HG03469 (cell line): ENCODE data around the gene SLC13A4.
"Not testable (repeated sequence)": the region's sequence is repeated elsewhere in the genome, so short reads cannot be mapped to it uniquely, and the experiment has no call there.

Experiments
- ATAC-seq: cut with Tn5 transposase; IDR thresholded peaks from one replicate; pipeline ENCODE4 v1.9.1; 2021; ENCODE audit warnings: mild to moderate bottlenecking, moderate library complexity, moderate number of reproducible peaks; ENCODE audit not compliant: unreplicated experiment

SLC13A4 gene

GRCh38 chr7:135704074-135704473 lies 23.9 kb downstream of the SLC13A4 start:
- no peak for ATAC-seq

GRCh38 chr7:135697276-135698049 lies 30.5 kb downstream of the SLC13A4 start:
- ATAC-seq, result no peak

GRCh38 chr7:135693558-135693957 lies 34.4 kb downstream of the SLC13A4 start:
- ATAC-seq, result no peak

GRCh38 chr7:135692606-135693005 lies 35.4 kb downstream of the SLC13A4 start:
- not testable (repeated sequence) for ATAC-seq

DNA sequence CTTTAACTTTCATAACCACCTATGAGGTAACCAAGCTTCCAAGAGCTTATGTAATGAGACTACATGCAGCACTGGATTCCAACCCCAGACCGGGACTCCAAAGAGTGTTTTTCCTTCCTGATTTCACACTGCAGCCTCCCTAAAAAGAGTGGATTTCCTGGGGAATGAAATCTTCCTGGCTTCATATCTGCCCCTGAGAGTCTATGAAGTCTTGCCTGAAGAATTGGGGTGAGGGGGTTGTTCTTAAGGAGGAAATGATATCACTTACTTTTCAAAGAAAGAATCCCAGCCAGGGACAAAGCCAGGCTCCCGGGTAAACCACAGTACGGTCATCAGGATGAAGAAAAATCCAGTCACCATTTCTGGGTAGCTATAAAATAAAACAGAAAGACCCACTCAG lies 35.9 kb downstream of the SLC13A4 start:
- ATAC-seq, result no peak

DNA sequence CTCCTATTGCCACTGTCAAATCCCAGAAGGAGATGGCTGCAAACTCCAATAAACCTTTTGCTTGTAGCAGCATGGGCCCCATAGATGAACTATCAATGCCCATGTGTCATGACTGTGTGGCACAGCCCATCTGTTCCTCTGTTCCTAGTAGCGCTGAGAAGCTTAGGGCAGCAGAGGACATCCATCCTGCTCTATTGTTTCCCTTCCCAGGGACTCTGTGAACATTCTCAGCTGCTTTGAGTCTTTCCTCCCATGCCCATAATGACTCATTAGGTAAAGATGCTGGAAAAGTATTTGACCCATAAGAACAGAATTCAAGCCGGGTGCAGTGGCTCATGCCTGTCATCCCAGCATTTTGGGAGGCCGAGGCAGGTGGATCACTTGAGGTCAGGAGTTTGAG lies 37.4 kb downstream of the SLC13A4 start:
- ATAC-seq, result no peak

GRCh38 chr7:135687466-135687865 lies 40.5 kb downstream of the SLC13A4 start:
- no peak for ATAC-seq

DNA sequence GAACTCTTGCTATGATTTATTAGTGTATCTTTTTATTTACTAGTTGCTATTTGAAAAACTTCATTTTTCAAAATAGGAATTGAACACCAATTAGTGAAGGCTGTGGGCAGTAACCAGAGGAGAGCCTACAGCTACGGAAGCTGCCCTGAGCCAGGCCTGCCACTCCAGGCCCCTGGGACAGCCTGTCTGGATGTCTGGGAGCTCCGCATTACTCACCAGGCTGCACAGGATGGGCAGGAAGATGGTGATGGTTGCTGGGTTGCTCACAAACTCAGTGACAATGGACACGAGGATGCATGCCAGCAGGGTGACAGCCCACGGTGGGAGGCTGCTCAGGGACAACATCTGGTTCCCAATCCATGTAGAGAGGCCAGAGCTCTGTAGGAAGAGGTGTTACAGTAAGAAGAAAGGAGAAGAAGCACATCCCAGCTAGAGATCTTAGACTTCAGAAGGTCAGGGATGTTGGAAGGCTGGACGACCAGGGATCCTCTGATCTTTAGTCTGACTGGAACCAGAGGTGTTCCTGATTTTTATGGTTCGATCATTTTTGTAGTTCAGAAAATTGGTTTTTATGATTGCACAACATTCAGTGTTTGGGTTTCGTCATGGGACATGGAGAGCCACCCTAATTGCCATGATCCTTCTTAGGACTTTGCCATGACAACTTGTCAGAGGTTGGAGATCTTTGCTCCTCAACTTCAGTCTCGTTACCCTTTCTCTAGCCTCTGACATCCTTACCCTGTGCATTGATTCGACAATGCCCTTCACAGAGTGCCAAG lies 42.5 kb downstream of the SLC13A4 start:
- no peak for ATAC-seq

DNA sequence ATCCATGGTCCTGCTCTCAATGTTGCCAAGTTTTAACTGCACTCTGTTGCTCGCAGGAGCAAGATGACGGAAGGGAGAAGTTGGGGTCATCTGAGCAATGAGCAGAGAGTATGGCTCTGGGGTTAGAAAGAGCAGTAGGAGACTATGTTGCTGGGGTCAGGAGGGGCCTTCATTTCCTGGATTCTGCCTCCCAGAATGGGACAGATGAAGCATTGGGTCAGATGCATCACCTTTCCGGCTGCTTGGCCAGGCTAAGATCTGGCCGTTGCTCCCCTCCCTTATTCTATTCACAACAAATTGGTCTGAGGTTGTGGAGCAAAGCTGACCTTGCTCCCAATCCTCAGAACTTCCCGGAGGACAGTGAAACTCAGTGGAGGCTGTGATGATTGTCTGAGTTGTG lies 43.3 kb downstream of the SLC13A4 start:
- ATAC-seq, result no peak

DNA sequence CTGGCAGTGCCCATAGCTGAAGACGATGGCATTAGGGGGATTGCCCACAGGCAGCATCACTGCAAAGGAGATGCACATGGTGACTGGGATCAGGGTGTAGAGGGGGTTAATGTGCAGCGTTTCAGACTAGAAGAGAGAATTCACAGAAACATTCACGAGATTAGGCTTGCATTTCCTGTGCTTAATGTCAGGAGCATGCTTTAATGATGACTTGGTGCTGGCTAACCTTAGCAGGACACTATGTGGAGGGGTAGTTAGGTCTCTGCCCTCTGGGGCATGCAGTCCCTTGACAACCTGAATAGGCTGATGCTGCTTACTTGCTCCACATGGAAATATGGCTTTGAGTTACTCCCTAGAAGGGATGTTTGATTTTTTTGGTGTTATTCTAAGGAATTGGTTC lies 43.9 kb downstream of the SLC13A4 start:
- no peak for ATAC-seq

GRCh38 chr7:135683609-135684008 lies 44.4 kb downstream of the SLC13A4 start:
- ATAC-seq, result no peak

DNA sequence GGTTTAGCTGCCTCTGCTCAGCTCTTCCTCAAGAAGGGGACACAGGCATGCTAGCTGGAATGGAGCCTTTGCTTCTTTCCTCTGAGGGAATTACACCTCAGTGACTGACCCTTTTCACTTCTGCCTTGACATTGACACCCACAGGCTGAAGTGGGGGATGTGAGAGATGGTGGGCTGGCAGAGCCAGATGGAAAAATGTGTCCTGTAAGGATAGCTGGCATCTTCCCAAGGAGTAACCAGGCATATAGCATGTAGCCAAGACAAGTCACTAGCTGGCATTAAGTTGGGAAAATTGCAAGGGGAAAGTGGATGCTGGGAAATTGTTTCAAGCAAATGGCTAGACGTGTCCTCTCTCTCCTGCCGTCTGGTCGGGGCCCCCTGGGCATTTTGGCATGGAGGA lies 45.8 kb downstream of the SLC13A4 start:
- ATAC-seq, result no peak

- no peak for ATAC-seq
Measured at GRCh38 chr7:135681762-135682161, 46.2 kb downstream of the SLC13A4 start.

- no peak for ATAC-seq
Measured at GRCh38 chr7:135678612-135679575, 49.1 kb downstream of the SLC13A4 start.

GRCh38 chr7:135673360-135673706 lies 54.7 kb downstream of the SLC13A4 start:
- ATAC-seq, result no peak

DNA sequence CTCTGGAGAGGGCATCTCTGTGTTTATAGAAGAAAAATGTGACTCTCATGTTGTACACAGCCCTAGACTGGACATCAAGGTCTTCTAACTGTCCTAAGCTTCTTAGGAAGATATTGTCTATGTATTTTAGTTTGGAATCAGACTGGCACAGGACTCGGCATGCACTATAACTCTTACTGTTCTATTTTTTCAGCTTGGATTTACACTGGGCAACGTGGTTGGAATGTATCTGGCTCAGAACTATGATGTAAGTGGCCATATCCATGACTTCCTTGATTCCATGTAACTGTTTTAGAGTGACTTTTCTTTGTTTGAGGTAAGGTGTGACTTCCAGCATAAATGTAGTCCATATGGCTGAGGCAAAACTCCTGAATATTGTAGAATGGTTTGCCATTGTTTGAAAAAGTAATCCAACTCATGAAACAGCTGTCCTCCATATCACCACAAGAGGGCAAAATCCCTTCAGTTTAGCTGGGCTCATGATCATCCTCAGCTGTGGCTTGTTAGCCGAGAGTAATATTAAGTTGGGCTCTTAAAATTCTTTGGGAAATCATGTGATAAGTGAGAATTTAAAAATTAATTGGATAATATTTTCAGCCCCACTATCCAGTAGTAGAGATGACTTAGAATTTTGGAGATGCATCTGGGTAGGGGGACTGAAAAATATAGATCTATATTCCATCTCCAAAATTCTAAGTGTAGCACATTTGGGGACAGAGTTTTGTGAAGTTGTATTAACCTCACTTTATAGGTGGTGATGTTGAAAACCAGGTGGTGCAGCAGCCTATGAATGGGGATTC lies 55.2 kb downstream of the SLC13A4 start:
- ATAC-seq, result peak; percentile 76

DNA sequence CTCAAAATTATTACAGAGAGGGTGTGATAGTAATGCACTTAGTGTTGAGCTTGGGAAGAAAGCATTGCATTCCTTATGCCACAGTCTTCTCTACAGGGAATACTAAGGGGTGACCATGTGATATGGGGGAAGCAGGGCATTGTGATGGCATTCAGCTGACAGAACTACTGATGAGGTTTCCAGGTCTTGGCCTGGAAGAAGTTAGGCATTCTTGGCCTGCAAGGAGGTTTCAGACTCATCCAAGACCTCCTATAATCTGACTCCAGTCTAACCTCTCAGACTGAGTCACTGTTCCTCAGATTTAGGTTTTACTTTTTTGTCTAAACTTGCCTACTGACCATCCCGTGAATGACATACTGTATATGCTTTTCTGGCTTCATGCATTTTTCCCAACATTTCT lies 57.8 kb downstream of the SLC13A4 start:
- no peak for ATAC-seq

DNA sequence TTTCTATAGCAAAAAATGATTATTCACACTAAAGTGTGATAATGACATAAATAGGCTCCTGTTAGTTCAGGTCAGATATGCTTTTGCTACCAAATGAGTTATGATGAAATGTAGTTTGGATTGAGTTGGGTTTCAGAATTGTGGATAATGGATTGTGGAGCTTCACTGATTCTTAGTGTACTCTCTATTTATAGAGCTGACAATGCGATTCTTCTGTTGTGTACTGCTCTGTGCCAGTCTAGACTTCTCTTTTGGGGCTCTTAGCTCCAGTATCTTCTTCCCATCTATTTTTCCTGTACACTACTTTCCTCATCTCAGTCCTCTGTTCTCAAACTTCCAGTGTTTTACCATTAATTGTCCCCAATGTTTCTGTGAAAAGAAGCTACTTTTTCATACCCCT lies 58.2 kb downstream of the SLC13A4 start:
- no peak for ATAC-seq

DNA sequence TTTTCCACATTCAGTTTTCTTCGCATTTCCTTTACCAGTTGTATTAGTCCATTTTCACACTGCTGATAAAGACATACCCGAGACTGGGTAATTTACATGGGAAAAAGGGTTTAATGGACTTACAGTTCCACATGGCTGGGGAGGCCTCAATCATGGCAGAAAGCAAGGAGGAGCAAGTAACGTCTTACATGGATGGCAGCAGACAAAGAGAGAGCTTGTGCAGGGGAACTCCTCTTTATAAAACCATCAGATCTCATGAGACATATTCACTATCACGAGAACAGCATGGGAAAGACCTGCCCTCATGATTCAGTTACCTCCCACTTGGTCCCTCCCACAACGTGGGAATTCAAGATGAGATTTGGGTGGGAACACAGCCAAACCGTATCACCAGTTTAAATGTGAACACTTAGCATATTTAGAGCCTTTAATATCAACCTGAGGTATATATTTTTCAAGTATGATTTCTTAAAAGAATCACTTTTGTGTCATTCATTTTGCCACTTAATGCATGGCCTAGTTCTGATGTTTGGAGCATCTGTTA lies 59.1 kb downstream of the SLC13A4 start:
- ATAC-seq, result not testable (repeated sequence)

- ATAC-seq, result not testable (repeated sequence)
Measured at GRCh38 chr7:135667626-135668025, 60.4 kb downstream of the SLC13A4 start.
